HG02884 (cell line): ENCODE results near the gene ITGB2.

Source experiments
- ATAC-seq: cut with Tn5 transposase; IDR thresholded peaks from one replicate; pipeline ENCODE4 v1.9.1; 2021; ENCODE audit warnings: mild to moderate bottlenecking, moderate library complexity; ENCODE audit not compliant: unreplicated experiment

ITGB2 gene

DNA sequence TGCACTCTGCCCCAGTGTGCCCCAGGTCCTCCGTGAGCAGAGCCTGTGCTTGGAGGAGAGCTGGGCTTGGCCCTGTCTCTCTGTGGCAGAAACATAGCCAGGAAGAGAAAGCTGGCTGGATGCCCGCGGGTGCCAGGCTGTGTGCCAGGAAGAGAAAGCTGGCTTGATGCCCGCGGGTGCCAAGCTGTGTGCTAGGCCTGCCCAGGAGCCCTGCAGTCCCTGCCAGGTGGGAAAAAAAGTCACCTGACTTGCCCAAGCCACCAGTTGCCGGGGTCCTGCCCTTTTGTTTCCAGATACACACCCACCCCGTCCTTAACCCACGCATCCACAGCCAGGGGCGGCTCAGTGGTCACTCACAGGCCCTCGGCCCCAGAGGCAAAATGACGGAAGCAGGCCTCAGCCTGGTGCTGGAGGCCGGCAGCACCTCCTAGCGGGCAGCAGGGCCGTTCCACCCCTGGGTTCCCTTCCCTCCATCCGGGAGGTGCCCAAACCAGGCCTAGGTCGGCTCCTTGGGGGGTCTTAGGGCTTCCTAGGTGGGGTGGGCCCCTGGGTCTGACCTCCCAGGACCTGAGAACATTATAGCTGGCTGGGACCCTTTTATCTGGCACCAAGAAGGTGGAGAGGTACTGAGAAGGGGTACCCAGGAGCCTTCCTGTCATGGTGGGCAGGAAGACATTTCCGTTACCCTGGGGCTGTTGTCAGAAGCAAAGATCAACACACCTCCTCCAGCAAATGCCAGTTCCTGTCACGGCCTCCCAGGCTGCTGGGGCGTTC lies 9.1 kb downstream of the ITGB2 start:
- no peak for ATAC-seq

DNA sequence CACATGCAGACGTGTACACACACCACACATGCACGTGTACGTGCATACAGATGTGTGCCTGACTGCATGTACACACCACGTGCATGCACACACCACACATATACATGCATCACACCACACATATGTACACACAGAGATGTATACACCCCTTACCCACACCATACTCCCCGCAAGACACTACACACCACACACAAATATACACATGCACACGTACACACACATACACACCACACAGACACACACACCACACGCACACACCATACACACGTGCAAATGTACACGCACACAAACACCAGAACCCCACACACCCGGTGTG lies 9.7 kb downstream of the ITGB2 start:
- ATAC-seq = no peak

DNA sequence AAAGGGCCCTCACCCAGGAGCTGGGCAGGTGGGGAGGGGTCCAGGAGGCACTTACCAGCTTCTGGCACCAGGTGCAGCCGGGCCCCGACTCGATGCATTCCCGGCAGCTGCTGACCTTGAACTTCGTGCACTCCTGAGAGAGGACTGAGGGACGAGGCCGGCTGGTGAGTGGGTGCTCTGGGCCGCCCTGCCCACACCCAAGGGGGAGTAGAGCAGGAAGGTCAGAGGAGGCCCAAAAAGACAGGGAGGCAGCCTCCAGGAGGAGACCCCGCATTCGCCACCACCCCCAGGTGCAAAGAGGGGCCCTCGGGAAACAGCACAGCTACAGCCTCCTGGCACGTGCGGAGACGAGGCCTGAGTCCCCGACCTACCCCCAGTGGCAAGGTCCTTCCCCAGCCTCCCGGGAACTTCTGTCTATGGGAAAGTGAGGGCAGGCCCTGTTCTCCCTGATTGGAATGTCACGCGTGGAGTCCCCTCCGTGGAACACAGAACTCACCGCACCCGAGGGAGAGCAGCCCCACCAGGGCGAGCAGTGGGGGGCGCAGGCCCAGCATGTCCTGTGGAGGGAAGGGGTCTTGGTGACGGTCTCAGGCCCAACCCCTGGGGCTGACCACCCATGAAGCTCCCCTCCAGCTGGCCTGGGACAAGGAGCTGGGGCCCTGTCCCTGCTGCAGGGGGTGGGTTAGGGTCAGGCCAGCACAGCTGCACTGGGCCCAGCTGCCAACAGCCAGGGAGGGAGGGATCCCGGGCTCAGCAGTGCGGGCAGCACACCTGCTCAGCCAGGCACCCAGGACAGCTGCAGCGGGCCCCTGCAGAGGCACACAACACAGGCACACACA lies 10.3 kb downstream of the ITGB2 start:
- no peak for ATAC-seq

GRCh38 chr21:44909719-44910118 lies 11.0 kb downstream of the ITGB2 start:
- no peak for ATAC-seq

- no peak for ATAC-seq
These were observed 11.8 kb downstream of the ITGB2 start for GRCh38 chr21:44908908-44909307.

- no peak for ATAC-seq
These were observed 12.5 kb downstream of the ITGB2 start for GRCh38 chr21:44907966-44908895.

- no peak for ATAC-seq
These were observed 13.3 kb downstream of the ITGB2 start for GRCh38 chr21:44907225-44907965.

DNA sequence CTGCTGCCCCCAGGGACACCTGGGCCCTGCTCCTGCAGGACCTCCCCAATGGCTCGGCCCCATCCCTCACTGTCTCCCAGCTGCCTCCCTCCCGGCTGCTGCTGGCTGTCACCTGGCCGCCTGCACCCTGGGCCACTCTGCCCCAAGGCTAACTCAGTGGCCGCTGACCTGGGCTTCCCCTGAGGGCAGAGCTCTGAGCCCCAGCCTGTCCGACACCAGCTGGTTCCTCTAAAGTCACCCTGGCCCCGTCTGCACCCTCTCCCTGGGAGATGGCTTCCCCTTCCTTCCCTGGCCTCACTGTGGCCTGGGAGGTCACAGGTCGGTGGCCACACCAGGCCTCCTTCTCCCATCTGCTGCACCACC lies 15.0 kb downstream of the ITGB2 start:
- ATAC-seq = no peak

- ATAC-seq = no peak
These were observed 15.5 kb downstream of the ITGB2 start for GRCh38 chr21:44905016-44905727.

GRCh38 chr21:44904141-44904923 lies 16.4 kb downstream of the ITGB2 start:
- ATAC-seq = no peak

- ATAC-seq = no peak
These were observed 17.0 kb downstream of the ITGB2 start for GRCh38 chr21:44903689-44904088.

DNA sequence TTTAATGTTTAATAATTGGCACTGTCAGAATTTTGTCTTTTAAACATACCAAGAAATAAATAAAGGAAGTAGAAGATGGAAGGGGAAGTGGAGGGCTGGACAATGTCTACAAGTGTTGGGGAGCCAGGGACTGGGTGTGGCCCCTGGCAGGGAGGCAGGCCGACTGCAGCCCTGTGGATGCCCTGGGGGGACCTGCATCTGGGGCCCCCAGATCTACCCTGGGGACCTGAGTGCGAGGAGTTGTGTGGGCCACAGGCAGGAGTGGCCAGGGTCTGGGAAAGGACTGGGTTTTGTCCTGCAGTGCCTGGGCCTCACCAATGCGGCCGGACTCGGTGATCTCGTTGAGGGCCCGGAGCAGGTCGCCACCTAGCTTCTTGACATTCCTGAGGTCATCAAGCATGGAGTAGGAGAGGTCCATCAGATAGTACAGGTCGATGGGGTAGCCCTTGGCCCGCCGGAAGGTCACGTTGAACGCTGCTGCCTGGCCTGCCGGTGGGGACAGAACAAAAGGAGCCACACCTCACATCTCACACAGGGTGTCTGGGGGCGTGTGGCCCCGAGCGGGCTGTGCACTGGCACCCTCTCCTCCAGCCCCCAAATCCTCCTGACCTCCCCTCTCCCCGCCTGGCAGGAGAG lies 17.5 kb downstream of the ITGB2 start:
- ATAC-seq = no peak

DNA sequence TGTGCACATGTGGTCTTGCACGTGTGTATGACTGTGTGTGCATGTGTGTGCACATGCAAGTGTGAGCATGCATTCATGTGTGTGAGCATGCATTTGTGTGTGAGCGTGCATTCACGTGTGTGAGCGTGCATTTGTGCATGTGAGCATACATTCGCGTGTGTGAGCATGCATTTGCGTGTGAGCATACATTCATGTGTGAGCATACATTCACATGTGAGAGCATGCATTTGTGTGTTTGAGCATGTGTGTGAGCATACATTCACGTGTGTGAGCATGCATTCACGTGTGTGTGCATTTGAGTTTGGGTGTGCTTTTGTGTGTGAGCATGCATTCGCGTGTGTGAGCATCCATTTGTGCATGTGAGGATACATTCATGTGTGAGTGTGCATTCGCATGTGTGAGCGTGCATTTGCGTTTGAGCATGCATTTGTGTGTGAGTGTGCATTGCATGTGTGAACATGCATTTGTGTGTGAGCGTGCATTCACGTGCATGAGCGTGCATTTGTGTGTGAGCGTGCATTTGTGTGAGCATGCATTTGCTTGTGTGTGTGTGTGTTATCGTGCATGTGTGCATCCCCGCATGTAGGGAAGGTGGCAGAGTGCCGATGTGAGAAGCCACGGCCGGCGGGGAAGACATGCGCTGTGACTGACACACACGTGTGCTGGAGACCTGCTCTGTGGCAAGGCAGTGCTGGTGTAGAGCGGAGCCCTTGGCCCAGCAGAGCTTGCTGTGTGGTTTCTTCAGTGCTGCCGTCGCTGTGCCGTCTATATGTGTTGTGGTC lies 18.2 kb downstream of the ITGB2 start:
- ATAC-seq = no peak

GRCh38 chr21:44901391-44902074 lies 19.2 kb downstream of the ITGB2 start:
- no peak for ATAC-seq

DNA sequence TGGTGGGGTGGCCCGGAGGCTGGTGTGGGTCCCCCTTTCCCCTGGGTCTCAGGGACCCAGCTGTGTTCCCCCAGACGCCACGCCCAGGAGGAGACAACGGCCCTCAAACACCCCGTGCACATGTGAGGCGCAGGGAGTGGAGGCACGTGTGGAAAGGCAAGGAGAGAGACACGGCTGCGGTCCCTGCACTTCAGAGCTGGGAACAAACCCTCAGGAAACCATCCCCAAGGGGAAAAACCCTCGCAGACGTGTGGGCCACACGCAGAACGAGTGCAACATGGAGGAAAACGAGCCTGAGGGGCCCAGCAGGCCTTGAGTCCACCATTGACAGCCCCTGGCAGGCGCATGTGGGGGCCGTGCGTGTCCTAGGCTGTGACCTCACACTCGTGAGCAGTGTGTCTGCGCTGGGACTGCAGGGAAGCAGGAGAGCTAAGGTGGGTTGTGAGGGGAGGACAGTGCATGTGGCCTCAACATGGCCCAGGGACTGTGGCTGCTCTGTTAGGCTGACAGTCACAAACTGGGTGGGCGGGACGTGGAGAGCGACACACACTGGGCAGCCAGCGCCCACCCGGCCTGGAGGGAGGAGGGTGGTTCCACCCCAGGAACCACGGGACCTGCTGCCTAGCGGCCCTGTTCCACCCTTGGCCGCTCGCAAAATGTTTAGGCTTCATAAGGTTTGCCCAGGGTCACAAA lies 20.0 kb downstream of the ITGB2 start:
- ATAC-seq = no peak

DNA sequence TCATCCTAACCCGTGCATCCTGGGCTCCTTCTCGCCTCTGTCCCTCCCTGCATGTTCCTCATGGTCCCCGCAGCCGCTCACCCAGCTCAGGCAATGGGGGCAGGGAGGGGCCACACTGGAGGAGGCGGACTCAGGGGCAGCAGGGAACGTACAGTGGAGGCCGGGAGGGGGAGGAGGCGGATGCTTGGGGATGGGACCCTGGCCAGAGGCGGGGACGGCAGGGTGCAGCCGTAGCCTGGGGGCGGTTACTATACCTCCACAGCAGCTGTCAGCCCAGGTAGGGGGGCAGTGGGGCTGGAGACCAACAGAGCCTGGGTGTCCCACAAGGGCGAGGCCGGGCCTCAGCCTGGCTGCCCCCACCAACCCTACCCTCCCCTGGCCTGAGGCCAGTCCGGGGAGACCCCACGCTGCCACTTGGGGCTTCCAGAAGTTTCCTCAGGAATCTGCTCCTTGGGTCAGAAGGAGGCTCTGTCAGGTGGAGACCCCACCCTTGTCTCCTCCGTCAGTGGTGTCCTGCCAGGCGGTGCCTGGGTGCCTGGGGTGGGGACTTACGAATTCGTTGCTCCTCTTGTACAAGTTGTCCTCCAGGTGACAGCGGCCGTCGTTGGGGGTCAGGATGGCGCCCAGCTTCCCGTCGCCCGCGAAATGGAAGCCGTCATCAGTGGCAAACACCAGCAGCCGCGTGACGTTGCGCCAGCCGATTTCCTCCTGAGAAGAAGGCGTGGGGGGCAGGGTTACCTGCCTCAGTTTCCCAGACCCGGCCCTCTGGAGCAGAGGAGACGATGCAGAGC lies 20.7 kb downstream of the ITGB2 start:
- no peak for ATAC-seq
